ENCODE results near the gene DIP2A. TPM values are rescaled to one million over a fixed set of nuclear protein-coding genes. Genes with fewer than 3 reads are reported as not detected.

Gene DIP2A
- total RNA-seq, 1 donor from 2014 or later, result 25.9 TPM

DNA sequence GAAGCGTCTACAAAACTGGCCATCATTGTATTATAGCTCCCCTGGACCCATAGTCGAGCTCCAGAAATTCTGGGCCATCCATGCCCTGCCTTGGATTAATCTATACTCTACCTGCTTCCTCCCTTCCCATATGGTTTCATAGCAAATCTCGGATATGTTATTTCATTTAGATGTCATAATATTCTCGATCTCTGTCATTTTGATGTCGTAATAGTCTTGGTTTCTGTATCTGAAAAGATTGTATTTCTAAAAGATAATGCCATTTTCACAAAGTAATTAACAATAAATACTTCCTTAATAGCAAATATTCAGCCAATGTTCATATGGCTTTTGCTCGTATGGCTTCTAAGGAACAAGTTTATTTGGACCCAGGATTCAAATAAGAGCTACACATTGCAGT is 35.1 kb downstream of the DIP2A start:
- H3K27me3 ChIP-seq (ENCODE audit: low read depth), result no peaks in the 10 kb centered on the region
- no peaks in the 10 kb centered on the region for H3K9me3 ChIP-seq (replicated peaks)
- intact Hi-C loops (cut with micrococcal nuclease), result no loop called here
- H3K27ac ChIP-seq (replicated peaks), result no peak overlapping the region
- no peak for DNase-seq
- H3K36me3 ChIP-seq, result peaks cover 62% of the 10 kb centered on the region
- TF ChIP-seq, protein P1, sequence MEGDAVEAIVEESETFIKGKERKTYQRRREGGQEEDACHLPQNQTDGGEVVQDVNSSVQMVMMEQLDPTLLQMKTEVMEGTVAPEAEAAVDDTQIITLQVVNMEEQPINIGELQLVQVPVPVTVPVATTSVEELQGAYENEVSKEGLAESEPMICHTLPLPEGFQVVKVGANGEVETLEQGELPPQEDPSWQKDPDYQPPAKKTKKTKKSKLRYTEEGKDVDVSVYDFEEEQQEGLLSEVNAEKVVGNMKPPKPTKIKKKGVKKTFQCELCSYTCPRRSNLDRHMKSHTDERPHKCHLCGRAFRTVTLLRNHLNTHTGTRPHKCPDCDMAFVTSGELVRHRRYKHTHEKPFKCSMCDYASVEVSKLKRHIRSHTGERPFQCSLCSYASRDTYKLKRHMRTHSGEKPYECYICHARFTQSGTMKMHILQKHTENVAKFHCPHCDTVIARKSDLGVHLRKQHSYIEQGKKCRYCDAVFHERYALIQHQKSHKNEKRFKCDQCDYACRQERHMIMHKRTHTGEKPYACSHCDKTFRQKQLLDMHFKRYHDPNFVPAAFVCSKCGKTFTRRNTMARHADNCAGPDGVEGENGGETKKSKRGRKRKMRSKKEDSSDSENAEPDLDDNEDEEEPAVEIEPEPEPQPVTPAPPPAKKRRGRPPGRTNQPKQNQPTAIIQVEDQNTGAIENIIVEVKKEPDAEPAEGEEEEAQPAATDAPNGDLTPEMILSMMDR (IDR thresholded peaks at IDR 0.05; ENCODE audit: borderline replicate concordance), result no peak
- H3K4me1 ChIP-seq, result peaks cover 20% of the 10 kb centered on the region
- no peak overlapping the region for H3K4me3 ChIP-seq

GRCh38 chr21:46498335-46499050 is 39.8 kb downstream of the DIP2A start:
- no peak overlapping the region for H3K4me3 ChIP-seq
- TF ChIP-seq, protein P1 (IDR thresholded peaks at IDR 0.05; ENCODE audit: borderline replicate concordance), result no peak
- no peaks in the 10 kb centered on the region for H3K9me3 ChIP-seq (replicated peaks)
- H3K36me3 ChIP-seq, result peaks cover 57% of the 10 kb centered on the region
- no peak overlapping the region for H3K27ac ChIP-seq (replicated peaks)
- no peaks in the 10 kb centered on the region for H3K27me3 ChIP-seq (ENCODE audit: low read depth)
- no peaks in the 10 kb centered on the region for H3K4me1 ChIP-seq
- intact Hi-C loops (cut with micrococcal nuclease), result no loop called here
- no peak for DNase-seq

DNA sequence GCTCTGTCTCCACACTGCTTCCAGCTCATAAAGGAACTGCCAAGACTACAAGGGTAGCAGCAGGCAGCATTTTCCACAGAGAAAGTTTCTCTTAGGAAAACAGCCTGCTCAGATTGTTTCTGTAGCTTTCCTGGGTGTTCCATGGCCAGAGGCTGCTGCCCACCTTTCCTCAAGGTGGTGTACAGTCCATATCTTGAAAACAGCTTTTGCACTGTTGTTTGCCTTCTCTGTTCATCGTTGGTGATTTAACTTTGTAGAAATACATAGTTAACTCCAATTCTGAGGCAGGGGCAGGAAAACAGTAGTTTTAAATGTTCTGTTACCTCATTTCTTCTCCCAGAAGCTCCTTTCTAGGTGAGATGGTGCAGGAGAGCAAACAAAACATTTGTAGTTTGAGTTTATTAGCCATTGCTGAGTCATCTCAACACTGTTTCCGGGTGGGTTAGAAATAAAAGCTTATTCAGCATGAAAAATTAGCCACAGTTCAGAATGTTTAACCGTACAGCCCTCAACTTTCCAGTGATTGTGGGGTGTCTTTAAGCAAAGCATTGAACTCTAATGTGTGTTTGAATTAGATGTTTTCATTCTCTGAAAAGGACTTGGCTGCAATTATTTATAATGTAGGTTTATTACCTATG is 41.7 kb downstream of the DIP2A start:
- peaks cover 60% of the 10 kb centered on the region for H3K36me3 ChIP-seq
- H3K4me3 ChIP-seq, result no peak overlapping the region
- H3K27ac ChIP-seq (replicated peaks), result no peak overlapping the region
- no peak for DNase-seq
- intact Hi-C loops (cut with micrococcal nuclease), result no loop called here
- TF ChIP-seq, protein P1 (IDR thresholded peaks at IDR 0.05; ENCODE audit: borderline replicate concordance), result no peak
- no peaks in the 10 kb centered on the region for H3K4me1 ChIP-seq
- no peaks in the 10 kb centered on the region for H3K27me3 ChIP-seq (ENCODE audit: low read depth)
- no peaks in the 10 kb centered on the region for H3K9me3 ChIP-seq (replicated peaks)

- H3K27ac ChIP-seq (replicated peaks), result no peak overlapping the region
- no peaks in the 10 kb centered on the region for H3K4me1 ChIP-seq
- H3K9me3 ChIP-seq (replicated peaks), result no peaks in the 10 kb centered on the region
- intact Hi-C loops (cut with micrococcal nuclease), result no loop called here
- TF ChIP-seq, protein P1 (IDR thresholded peaks at IDR 0.05; ENCODE audit: borderline replicate concordance), result no peak
- DNase-seq, result no peak
- H3K4me3 ChIP-seq, result no peak overlapping the region
- H3K27me3 ChIP-seq (ENCODE audit: low read depth), result no peaks in the 10 kb centered on the region
- H3K36me3 ChIP-seq, result peaks cover 54% of the 10 kb centered on the region
Measured at GRCh38 chr21:46503922-46504550, 45.3 kb downstream of the DIP2A start.

DNA sequence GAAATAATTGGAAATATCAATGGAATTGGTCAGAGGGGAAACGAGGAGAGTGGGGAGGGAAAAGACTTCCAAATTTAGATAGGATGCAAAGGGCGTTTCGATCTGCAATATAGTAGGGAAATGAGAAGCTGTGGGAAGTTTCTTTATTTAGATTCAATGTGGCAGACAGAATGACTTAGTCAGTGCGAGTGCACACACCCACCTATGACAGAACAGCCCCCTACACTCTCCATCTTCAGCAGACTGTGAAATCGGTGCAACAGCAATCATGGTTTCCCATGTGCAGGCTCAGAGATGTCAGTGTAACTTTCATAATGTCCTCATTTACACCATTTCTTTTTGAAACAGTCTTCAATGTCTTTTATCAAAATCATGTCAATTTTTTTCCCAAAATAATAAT is 46.0 kb downstream of the DIP2A start:
- DNase-seq, result no peak
- peaks cover 54% of the 10 kb centered on the region for H3K36me3 ChIP-seq
- no peak overlapping the region for H3K27ac ChIP-seq (replicated peaks)
- H3K27me3 ChIP-seq (ENCODE audit: low read depth), result no peaks in the 10 kb centered on the region
- TF ChIP-seq, protein P1 (IDR thresholded peaks at IDR 0.05; ENCODE audit: borderline replicate concordance), result no peak
- no peaks in the 10 kb centered on the region for H3K9me3 ChIP-seq (replicated peaks)
- no peaks in the 10 kb centered on the region for H3K4me1 ChIP-seq
- H3K4me3 ChIP-seq, result no peak overlapping the region
- intact Hi-C loops (cut with micrococcal nuclease), result no loop called here
